SIG-M5 treated with dmso at 0.1 percent for 504 hours (cell line): ENCODE measurements around the gene PERM1.
"Not testable (repeated sequence)": the region's sequence is repeated elsewhere in the genome, so short reads cannot be mapped to it uniquely, and the experiment has no call there.

Source experiments
- DNase-seq: peaks from one replicate; lab custom pipeline; 2025; ENCODE audit not compliant: unreplicated experiment; lab: John Stamatoyannopoulos, UW

PERM1 gene

GRCh38 chr1:981955-982558 is at the start of gene PERM1:
PERM1 (minus strand) TSS chr1:982093; CDS start chr1:981029, 1,064 bp downstream.
- no peak for DNase-seq

- not testable (repeated sequence) for DNase-seq
Measured at GRCh38 chr1:1030867-1031658, 49.2 kb upstream of the PERM1 start.

DNA sequence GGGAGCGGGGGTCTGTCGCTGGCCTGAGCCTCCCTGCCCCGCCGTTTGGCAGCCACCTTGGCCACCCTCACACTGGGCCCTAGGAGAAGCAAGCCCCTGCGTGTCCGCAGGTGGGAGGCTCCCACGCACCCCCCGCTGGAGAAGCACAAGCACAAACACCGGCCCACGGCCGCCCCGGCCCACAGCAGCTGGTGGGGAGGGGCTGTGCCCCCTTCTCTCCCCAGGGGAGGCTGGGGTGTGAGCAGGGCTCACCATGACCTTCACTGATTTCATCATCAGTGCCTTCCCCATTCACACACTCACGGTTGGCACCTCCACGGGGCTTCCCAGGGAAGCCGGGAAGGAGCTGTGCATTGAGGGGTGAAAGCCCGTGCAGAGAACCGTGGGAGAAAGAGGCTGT is 45.9 kb upstream of the PERM1 start:
- DNase-seq = no peak

- DNase-seq = no peak
Measured at GRCh38 chr1:1026599-1027413, 44.9 kb upstream of the PERM1 start.

GRCh38 chr1:1025730-1026129 is 43.8 kb upstream of the PERM1 start:
- no peak for DNase-seq

DNA sequence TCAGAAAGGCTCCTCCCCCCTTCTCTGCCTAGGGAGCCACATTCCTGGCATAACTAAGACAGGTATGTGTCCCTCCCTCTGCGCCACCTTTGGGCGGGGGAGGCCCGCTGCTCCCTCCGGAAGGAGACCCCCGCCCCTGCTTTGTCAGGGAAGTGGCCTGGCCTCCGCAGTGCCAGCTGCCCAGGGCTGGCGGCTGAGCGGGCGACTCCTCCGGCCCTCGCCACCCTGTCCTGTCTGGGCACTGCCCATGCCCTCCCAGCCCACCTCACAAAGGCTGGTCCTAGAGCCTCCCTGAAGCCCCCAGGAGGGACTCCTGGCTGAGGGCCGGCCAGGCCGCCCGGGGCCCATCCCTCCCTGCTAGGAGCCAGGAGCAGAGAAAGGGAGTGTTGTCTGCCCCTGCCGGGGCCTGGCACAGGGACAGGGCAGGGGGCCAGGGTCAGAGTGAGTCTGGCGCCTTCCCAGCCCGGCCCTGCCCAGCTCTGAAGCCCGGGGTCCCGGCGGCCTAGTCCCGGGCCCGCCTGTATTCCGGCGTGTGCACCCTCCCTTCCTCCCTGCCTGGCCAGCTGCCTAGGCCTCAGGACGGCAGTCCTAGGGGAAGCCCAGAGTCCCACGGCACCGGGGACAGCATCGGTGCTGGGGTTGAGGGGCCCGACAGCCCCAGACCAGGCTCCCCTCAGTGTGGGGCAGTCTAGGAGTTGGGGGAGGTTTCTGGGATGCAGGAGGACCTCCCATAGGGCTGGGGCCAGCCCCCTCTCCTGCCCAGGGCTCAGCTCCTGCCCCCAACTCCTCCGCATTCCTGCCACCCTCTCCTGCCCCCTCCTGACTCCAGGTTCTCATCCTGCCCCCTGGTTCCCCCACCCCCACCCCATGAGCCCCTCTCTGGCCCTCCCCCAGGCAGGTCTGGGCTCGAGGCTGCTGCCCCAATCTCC is 43.1 kb upstream of the PERM1 start:
- no peak for DNase-seq

- DNase-seq = no peak
Measured at GRCh38 chr1:1024149-1024770, 42.4 kb upstream of the PERM1 start.

GRCh38 chr1:1023700-1024099 is 41.8 kb upstream of the PERM1 start:
- DNase-seq = no peak

DNA sequence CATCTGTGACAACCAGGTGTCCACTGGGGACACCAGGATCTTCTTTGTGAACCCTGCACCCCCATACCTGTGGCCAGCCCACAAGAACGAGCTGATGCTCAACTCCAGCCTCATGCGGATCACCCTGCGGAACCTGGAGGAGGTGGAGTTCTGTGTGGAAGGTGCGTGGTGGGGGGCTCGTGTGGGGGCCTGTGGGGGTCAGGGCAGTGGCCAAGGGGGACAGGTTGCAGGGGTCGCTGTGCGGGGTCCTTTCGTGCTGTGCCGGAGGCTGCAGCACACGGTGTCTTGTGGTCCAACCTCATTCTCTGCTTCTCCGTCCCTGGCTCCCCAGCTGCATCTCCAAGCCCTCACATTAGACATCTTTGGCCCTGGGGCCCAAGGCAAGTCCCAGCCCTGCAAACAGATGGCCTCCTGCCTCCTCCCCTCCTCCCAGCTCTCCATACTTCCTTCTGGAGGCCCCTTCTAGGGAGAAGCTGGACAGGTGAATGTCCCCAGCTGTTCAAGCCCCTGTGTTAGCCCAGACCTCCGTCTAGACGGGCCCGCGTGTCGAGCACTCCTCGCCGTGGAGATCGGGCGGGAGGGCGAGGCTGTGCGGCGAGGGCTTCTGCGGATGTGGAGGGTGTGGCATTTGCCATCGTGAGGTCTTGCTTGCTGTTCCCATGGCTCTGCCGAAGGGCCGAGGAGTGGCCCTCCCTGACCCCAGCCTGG is 40.6 kb upstream of the PERM1 start:
- DNase-seq = no peak

- no peak for DNase-seq
Measured at GRCh38 chr1:1021920-1022259, 40.0 kb upstream of the PERM1 start.

DNA sequence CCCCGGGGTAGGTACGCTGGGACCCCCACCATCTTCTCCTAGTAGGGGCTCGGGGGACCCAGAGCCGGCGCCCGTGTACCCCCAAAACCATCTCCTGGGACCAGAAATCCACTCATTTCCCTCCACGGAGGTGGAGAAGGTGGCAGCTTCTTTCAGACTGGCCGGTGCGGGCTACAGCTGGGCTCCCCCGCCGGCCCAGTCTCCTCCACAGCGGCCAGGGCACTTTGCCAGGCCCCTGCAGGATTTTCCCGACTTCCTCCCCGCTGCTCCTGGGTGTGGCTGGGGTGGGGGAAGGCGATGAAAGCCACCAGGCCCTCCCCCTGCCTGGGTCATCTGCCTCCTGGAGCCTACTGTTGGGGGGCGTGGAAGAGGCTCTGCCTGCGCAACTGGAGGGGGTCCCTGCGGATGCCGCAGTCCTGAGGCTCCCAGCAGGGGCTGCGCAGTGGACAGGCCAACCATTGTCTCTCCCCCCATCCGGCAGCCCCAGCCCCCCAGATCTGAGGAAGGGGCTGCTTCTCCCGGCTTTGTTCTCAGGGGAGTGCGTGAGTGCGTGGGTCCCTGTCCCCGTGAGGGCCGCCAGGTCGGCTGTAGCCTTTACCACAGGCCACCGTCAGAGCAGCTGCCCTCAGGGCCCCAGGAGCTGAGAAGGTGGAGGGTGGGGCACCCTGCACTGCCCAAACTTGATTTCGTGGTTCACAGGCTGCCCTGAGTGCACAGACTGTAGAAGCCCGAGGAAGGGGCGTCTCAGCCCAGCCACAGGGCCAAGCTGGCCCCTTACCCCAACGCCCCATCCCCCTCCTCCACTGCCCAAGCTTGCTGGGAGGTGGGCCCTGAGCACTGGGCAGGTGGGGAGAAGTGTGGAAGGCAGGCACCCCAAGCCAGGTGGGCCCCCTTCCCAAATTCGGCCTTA is 39.4 kb upstream of the PERM1 start:
- peak; percentile 14 for DNase-seq

DNA sequence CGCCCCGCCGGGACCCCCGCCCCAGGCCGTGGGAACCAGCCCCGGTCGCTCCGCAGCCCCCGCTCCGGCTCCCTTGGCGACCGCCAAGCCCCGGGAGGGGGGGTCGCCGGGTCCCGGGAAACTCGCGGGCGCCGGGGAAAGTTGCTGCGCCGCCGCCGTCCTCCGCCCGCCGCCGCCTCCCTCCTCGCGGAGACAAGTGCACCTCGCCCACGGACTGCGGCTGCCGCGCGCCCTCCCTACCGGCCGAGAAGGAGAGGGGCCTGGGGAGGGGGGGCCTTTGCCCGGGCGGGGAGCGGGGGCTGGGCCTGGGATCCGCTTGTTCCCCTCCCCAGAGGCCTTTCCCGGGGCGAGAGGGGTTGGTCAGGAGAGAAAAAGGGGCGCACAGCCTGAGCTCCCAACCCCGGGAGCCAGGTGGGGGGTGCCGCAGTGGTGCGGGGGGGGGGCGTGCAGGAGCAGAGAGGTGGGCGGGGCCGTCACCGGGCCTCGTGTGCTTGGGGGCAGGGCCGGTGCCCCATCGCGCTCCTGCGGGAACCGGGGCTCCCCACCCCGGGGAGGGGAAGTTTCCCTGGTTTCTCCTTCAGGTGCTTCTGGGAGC is 38.6 kb upstream of the PERM1 start:
- DNase-seq = no peak

DNA sequence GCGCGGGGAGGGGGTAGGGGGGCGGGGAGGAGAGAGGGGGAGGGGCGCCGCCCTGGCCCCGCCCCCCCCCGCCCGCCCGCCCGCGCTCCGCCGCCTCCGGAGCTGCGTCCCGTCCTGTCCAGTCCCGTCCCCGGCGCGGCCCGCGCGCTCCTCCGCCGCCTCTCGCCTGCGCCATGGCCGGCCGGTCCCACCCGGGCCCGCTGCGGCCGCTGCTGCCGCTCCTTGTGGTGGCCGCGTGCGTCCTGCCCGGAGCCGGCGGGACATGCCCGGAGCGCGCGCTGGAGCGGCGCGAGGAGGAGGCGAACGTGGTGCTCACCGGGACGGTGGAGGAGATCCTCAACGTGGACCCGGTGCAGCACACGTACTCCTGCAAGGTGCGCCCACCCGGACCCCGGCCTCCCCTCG is 38.1 kb upstream of the PERM1 start, which contains the start of gene AGRN:
TSS of gene AGRN (plus strand) at position 121 of the 405 bp plus-strand sequence. CDS start at position 174, 53 bp downstream.
- no peak for DNase-seq

GRCh38 chr1:1019122-1019999 is 37.5 kb upstream of the PERM1 start:
- DNase-seq = peak; percentile 66

DNA sequence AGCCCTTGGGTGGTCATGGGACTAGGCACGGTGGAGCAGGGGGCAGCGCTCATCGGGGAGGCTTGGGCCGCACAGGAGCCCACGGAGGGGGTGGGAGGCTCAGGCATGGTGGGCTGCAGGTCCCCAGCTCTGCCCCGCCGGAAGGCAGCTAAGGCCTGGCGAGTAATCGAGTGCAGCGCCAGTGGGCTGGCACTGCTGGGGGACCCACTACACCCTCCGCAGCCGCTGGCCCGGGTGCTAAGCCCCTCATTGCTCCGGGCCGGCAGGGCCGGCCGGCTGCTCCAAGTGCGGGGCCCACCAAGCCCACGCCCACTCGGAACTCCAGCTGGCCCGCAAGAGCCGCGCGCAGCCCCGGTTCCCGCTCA is 36.4 kb upstream of the PERM1 start:
- DNase-seq = not testable (repeated sequence)

GRCh38 chr1:1017397-1018320 is 35.8 kb upstream of the PERM1 start:
- not testable (repeated sequence) for DNase-seq
